HG03342 (cell line): ENCODE results near the gene TFPI.
"Not testable (repeated sequence)": the region's sequence is repeated elsewhere in the genome, so short reads cannot be mapped to it uniquely, and the experiment has no call there.

Source experiments
- ATAC-seq: cut with Tn5 transposase; IDR thresholded peaks from one replicate; pipeline ENCODE4 v1.9.1; 2021; ENCODE audit warnings: mild to moderate bottlenecking, moderate library complexity; ENCODE audit not compliant: unreplicated experiment

TFPI gene

DNA sequence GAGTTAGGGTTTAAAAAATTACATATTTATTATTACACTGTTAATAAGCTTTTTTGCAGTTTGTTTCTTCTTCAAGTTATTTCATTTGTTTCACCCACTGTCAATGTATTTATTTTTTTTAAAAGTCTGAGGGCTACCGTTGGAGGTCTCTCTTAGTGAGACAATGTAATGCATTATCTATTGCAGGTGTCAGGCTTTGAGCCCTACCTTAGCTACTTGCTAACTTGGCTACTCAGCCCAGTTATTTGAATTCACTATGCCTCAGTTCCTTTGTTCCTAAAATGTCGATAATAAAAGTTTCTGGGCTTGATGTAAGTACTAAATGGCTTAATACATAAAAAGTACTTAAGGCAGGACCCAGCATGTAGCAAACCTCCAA is 458 bp upstream of the TFPI start:
- no peak for ATAC-seq

DNA sequence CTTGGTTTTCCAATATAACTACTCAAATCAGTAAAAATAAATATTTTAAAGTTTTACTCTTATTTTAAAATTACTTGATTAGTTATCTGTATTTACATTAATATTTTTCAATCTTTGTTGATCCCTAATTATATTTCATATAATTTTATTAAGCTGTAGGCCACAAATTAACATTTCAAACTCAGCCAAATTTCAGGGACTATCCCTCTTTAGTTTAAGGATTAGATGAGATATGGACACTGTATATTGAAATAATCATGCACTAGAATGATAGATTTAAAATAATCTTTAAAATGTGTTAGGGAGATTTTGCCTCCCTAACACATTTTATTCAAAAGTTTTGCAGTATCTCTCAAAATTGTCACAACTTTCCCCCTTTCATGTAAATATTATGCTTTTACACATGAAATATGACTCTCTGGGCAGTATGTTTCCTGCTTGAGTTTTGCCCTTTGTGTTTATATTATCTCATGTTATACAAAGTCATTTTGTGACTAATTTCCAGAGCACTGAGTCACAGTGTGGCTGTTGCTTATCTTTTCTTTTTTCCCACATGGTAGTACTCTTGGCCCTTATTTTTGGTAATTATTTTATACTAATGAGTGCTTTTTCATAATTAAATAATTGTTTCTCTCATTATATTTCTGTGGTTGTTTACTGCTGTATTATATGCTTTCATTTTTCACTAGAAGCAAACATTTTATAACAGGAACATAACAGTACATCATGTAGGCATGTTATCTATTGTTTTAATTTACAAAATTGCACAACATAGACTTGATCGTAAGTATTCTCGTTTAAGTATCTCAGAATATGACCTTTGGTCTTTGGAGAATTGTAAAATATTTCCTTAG is 1.2 kb downstream of the TFPI start:
- no peak for ATAC-seq

DNA sequence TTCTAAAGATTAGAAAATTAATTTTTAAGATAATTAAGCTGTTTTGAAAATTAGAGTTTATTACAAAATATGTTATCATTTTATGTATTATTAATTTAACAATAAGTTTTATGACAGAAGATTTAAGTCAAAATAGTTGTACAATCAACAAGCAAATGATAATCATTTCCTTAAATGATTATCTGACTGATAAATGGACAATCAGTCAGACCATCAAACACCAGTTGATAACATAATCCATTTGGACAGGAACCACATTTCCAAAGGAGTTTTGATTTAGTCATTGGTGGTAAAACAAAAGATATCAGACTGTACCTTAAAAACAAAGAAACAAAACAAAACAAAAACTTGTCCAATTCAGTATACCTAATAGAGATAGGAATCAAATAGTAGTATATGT is 1.9 kb downstream of the TFPI start:
- no peak for ATAC-seq

DNA sequence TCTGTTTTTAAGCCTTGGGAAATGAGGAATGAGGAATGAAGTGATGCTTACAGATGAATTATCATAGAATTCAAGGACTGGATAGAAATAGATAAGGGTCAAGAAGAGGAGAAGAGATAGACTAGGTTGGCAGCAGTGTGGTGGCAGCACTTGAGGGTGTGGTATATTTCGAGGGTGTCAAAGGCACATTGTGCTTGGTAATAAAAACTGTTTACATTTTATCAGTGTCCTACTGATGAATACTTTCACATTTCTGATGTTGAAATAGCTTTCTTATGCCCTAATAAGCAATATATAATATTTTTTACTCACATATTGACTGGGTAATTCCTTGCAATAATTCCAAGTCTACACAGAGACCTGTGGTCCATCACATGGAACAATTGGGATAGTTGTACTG is 3.4 kb downstream of the TFPI start:
- no peak for ATAC-seq

DNA sequence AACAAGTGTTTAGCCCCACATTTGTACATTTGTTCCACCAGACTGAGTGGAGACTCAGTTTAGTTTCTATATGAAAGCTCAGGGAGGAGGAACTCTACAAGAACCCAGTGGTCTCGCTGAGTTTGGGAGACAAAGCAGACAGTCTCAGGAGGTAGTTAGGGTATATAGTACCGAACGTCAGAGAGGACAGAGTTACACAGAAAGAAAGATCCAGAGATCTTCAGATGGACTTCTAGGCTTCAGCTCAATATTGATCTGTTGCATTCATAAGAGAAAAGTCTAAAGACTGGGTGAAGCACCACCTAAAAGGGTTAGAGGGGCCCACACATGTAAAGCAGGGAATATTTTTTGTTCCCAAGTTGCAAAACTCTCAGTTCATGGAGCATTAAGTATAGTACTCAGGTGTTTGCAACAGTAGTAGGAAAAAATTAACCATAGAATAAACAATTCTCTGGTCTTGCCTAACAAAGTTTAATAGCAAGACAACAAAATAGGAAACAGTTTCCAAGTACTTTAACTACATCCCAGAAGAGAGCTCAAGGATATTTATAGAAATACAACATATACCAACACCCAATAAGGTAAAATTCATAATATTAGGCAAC is 4.2 kb downstream of the TFPI start:
- no peak for ATAC-seq

DNA sequence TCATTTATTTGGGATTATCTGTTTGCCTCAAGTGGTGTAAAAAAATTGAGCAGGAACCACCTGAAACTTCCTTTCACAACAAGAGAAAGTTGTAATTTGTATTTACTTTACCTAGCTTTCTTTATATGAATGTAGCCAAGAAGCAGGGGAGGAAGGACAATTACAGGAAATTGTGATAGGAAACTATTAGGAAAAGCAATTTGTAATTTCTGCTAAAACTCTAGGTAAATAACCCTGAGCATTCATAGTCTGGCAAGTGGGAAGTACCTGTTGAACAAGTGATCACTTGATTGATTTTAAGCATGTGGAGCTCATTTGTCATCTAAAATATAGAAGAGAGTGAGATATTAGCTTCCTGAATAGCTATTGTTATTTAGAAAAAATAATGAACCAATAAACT is 5.0 kb downstream of the TFPI start:
- ATAC-seq = no peak

DNA sequence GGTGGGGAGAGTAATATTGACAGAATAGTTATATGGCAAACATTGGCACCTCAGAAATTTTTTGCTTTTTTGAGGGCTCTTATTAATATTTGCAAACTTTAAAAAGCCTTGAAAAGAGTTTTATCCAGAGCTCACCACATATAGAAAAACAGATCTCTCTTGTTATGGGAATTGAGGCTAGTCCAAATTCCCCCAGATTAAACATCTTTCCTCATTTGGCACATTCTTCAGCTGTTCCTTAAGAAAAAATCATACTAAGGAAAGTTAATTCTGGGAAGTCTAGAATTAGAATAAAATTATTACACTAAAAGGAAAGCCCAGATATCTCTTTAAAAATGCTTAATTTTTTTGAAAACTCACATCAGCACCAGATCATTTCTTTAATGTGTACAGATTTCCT is 5.6 kb downstream of the TFPI start:
- ATAC-seq = no peak

DNA sequence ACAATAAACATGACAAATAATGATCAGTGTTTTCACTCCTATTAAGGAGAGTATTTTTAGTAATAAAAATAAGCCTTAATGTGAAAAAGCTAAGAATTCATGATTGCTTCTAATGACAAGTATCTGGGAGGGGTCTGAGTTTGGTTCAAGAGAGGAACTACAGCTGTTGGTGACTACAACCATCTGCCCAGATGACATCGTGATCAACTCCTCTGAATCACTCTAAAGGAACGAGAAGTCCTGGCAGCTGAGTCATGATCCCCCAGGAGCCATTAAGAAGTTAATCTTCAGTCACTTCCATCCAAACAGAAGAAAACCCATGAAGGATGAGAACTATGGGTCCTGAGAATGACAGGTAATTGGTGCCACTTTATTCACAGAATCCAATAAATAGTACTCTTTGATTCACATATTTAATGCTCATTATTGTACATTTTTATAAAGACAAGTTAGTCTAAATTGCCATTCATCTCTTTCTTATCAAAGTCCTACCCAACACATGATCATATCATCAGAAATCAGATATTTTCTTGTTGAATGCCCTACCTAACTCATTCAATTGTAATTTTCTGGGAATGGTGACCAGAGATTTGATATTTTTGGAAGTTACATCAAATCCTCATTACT is 6.8 kb downstream of the TFPI start:
- no peak for ATAC-seq

DNA sequence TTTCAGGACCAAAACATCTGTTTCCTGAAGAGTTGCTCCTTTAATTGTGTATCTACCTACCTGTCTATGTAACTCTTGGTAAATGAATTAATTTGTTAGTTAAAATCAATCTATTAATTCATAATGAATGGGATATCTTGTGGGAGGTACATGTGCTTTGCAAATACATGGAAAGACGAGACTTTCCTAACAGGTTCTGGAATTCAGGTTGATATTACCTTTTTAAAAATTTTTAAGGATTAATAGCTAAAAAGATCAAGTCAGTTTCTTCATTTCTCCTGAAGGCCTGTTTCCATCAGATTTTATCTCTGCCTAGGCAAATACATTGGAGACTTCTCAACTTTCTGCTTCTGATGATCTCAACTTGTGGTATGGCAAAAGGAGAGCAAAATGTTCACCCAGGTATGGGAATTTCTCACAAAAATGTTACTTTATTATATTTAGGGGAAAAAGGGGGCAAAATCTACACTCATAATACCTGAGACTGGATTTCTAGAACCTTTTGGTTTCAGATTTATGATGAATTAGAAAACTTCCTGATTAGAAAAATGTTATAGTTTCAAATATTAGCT is 7.4 kb downstream of the TFPI start:
- no peak for ATAC-seq

DNA sequence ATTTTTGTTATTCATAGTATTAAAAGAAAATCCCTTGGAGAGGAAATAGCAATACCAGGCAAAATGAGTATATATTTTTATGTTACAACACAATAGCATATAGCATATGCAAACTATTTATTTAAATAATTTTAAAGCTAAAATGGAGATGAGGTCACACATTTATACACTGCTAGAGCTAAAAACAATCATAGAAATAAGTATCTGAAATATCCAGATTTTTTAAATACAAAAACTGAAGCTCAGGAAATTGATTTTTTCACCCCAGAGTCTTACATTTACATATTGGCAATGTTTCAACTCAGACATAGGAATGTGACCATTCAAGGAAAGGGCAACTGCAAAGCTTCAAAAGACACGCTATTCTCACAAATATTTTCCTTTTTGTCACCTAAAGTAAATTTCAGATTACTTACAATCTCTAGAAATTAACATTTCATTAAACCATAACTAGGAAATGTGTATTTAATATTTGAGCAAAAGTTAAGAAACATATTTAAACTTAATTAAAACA is 8.9 kb downstream of the TFPI start:
- no peak for ATAC-seq

DNA sequence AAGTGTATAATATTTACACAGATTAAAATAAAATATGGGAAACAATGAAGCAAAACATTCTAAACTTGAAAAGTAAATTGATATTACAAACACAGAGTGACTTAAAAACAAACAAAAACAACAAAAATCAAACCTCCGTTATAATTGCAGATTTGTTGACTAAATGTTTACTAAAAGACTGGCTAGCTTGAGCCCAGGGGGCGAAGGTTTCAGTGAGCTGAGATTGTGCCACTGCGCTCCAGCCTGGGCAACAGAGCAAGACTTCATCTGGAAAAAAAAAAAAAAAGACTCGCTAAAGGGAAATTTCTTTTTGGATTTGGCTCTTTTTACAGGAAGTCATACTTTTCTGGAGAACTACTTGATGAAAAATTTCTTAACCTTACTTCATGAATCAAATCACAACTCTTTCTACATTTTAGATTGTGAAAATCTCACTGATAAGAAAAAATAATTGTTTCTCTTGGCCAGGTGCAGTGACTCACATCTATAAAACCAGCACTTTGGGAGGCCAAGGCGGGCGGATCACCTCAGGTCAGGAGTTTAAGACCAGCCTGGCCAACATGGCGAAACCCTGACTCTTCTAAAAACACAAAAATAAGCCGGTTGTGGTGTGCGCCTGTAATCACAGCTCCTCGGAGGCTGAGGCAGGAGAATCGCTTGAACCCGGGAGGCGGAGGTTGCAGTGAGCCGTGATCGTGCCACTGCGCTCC is 9.7 kb downstream of the TFPI start:
- no peak for ATAC-seq

DNA sequence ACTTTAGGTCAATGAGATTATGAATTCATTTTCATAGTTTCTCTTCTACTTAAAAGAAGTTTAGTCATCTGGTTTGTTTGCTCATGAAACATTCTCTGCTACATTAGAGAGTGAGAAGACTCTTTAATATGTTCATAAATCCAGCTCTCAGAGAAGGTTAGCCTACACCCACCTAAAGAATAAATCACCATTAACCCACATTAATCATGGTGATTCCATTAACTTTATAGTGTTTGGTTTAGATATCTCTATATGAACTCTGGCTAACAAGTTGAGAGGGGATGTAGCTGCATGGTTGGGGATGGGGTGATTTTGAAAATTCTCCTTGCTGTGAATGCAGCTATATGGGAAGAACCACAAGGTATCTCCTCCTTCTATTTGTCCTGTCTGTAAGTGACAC is 10.7 kb downstream of the TFPI start:
- ATAC-seq = no peak

DNA sequence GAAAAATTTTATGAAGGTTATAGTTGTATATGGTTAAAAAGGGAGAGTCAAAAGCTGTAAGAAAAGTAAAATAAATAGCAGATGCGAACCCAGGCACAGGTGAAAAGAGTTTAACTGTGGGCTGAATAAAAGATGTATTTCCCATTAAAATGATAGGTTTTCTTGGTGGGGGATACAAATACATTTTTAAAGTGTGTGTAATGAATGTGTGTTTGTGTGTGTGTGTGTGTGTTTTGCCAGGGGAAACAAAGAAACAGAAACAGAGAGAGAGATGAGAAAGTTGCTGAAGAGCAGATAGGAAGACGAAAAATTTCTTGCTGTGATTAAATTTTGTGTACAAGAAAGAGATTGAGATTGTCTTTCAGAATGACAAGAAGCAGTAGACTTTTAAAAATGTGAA is 12.1 kb downstream of the TFPI start:
- ATAC-seq = no peak

DNA sequence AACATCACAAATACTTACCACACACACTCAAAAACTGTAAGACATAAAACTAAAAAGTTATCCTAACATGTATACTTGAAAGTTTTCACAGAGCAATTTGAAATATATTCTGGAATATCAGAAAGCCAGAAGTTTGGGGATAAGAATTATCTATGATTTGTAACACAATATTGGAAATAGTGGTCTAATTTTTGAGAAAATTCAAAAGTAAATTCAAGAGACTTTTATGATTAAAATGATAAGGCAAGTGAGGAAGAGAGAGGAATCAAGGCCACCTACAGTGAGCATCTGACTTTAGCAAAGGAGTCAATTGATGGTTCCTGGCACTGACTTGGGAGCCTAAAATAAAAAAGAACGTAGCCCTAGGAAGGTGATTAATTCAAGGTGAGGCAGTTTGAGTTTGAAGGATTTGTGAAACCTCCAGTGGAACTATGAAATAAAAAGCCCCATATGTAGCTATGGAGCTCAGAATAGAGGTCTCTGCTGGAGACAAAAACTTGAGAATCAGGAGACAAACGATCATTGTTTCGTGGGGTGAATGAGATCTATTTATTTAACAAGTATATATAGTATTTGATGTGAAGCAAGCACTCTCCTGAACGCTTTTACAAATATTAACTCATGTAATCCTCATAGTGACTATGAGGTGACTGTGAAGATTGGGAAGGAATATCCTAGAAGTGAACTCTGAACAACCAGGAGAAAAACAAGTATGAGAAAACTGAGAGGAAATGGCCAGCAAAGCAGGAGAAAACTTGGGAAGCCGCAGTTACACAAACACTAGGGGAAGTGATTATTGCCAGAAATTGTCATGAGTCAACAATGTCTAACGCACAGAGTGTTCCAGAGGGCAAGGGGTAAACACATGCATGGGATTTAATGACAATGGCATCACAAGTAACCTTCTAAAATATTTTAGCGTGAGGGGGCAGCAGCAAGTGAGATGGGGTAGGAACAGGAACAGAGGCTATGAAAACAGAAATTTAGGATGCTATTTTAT is 12.8 kb downstream of the TFPI start:
- no peak for ATAC-seq

DNA sequence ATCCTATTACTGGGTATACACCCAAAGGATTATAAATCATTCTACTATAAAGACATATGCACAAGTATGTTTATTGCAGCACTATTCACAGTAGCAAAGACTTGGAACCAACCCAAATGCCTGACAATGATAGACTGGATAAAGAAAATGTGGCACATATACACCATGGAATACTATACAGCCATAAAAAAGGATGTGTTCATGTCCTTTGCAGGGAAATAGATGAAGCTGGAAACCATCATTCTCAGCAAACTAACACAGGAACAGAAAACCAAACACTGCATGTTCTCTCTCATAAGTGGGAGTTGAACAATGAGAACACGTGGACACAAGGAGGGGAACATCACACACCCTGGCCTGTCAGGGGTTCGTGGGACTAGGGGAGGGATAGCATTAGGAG is 16.0 kb downstream of the TFPI start:
- not testable (repeated sequence) for ATAC-seq

DNA sequence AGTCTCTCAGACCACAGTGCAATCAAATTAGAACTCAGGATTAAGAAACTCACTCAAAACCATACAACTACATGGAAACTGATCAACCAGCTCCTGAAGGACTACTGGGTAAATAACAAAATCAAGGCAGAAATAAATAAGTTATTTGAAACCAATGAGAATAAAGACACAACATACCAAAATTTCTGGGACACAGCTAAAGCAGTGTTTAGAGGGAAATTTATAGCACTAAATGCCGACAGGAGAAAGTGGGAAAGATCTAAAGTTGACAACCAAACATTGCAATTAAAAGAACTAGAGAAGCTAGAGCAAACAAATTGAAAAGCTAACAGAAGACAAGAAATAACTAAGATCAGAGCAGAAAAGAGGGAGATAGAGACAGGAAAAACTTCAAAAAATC is 18.9 kb downstream of the TFPI start:
- ATAC-seq = not testable (repeated sequence)

DNA sequence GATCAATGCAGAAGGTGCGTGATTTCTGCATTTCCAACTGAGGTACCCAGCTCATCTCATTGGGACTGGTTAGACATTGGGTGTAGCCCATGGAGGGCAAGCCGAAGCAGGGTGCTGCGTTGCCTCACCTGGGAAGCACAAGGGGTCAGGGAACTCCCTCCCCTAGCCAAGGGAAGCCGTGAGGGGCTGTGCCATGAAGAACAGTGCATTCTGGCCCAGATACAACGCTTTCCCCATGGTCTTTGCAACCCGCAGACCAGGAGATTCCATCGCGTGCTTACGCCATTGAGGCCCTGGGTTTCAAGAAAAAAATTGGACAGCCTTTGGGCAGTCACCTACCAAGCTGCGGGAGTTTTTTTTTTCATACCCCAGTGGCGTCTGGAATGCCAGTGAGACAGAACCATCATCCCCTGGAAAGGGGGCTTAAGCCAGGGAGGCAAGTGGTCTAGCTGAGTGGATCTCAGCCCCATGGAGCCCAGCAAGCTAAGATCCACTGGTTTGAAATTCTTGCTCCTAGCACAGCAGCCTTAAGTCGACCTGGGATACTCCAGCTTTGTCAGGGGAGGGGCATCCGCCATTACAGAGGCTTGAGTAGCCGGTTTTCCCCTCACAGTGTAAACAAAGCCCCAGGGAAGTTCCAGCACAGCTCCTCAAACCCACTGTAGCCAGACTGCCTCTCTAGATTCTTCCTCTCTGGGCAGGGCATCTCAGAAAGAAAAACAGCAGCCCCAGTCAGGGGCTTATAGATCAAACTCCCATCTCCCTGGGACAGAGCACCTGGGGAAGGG is 21.7 kb downstream of the TFPI start:
- ATAC-seq = no peak

DNA sequence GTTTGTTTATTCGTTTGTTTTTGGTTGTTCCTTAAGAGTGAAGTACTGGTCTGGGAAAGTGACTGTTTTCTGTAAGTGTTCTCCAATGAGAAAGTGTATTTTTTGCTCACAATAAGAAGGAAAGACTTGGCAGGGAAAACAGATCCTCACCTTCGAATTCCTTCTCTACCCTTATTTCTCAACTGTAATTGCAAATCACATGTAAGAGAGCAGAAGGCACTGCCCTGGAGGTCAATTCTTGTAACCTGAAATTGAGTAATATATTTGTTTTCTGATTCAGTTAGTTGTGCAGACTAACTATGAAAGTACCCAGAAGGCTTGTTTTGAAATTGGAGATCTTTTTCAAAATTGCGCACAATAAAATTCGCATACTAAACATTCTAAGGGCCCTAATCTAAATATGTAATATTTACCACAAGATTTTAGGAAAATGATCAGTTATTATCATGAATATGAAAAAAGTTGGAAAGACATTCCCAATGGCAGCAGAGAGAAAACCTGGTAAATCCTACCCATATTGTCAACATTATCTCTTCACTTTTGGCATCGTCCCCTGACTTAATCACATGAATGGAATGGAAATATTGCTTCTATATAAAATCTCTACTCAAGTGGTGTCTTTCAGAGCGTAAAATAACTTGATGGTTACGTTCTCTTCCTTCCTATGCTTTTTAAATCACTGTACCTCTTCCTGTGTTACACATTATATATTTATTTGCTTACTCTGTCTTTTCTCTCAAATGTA is 24.1 kb downstream of the TFPI start:
- no peak for ATAC-seq
